GM12801 (cell line): Measurements from ENCODE around the gene IZUMO1.

Source experiments
- TF ChIP-seq, protein P1 (sequence below): IDR thresholded peaks from one replicate; pipeline ENCODE4 v1.5.1; 2011; ENCODE audit warnings: control low read depth; ENCODE audit not compliant: insufficient read length; ENCODE audit errors: extremely low read depth

Gene IZUMO1

DNA sequence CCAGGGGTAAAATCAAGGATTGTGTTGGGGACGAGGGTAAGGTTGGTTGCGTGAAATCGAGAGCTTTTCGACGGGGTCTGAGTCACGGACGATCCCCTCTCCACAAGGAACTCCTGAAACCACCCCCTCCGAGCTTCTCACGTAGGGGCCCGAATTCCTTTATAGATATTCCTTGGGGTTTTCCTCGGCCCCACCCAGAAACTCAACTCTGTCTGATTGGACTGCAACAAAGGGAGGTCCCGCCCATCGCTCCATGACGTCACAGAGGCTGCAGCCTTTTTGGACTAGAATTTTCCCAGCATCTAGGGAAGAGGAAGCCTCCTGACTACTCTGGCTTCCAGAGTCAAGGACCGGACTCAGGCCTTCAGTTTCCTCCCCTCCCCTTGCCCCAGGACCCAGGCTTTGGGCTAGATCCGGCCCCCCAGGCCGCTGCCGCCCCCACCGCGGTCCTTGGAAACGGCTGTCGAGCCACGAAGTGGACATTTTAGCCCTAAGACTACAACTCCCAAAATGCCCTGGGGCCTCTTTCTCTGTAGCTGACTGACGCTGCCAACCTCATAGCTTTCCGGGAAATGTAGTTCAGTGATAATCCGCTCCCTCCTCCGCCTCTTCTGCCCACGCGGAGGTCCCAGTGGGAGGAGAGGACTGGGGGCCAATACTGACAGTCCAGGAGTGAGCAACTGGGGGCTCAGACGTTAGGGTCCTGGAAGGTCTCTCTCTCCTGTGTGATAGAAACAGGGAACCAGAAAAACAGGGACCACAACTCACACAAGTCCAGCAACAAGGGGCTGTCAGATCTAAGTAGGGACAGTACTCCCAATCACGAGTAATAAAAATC lies at the start of gene IZUMO1:
Gene IZUMO1, minus strand, starts transcription at position 172 of the 838 bp plus-strand sequence. CDS start 1,050 bp downstream, outside the sequence.
- TF ChIP-seq, protein P1, sequence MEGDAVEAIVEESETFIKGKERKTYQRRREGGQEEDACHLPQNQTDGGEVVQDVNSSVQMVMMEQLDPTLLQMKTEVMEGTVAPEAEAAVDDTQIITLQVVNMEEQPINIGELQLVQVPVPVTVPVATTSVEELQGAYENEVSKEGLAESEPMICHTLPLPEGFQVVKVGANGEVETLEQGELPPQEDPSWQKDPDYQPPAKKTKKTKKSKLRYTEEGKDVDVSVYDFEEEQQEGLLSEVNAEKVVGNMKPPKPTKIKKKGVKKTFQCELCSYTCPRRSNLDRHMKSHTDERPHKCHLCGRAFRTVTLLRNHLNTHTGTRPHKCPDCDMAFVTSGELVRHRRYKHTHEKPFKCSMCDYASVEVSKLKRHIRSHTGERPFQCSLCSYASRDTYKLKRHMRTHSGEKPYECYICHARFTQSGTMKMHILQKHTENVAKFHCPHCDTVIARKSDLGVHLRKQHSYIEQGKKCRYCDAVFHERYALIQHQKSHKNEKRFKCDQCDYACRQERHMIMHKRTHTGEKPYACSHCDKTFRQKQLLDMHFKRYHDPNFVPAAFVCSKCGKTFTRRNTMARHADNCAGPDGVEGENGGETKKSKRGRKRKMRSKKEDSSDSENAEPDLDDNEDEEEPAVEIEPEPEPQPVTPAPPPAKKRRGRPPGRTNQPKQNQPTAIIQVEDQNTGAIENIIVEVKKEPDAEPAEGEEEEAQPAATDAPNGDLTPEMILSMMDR: no peak

DNA sequence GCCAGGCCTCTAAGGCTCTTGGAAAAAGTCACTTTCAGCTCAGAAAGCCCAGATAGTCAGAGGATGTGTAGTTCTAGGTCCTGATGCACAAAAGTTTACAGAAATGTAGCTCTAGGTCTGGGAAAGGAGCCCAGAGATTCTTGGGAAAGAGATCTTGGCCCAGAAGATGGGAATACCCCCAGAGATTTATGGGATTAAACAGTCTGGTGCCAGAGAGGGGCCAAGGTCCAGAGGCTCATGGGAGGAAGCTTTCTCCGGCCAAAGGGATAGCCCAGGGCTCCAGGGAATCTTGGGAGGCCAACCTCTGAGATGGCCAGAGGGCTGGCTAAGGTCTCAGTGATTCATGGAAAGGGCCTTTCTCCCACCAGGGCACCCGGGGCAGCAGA lies 49.0 kb upstream of the IZUMO1 start:
- TF ChIP-seq, protein P1: no peak

DNA sequence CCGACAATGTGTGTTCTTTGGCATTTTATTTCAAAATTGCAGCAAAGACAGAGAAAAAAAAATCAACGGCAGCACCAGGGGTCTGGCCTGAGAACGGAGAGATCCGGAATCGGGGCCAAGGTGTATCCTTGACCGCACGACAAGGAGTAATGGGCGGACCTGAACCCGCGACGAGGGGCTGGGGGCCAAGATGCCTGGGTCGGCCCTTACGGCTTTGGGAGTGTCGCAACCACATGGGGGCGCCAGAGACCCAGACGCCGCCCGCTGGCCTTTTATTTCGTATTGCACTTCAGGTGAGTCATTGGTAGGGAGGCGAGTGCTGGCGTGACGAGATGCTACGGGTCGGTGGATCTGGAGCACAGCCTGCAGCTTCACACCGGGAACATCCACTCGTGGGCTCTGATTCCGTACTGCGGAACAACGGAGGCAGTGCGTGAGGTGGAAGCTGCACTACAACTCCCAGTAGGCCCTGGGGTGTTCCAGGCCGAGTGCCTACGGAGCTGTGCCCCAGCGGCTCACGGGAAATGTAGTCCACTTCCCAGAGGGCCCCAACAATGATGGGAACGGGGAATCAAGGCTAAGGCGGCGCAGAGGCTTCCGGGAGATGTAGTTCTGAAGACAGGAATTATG lies 48.5 kb upstream of the IZUMO1 start:
- TF ChIP-seq, protein P1: no peak

DNA sequence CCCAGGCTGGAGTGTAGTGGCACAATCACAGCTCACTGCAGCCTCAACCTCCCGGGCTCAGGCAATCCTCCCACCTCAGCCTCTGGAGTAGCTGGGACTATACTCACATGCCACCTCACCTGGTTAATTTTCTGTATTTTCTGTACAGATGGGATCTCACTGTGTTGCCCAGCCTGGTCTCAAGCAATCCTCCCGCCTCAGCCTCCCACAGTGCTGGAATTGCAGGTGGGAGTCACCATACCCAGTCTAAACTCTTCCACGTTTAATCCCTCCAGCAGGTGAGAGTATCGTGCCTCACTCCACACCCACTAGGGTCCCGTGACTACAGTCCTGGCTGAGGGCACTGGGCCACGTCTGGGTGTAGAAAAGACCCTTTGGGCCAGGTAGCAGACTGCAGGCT lies 47.6 kb upstream of the IZUMO1 start:
- TF ChIP-seq, protein P1: no peak

DNA sequence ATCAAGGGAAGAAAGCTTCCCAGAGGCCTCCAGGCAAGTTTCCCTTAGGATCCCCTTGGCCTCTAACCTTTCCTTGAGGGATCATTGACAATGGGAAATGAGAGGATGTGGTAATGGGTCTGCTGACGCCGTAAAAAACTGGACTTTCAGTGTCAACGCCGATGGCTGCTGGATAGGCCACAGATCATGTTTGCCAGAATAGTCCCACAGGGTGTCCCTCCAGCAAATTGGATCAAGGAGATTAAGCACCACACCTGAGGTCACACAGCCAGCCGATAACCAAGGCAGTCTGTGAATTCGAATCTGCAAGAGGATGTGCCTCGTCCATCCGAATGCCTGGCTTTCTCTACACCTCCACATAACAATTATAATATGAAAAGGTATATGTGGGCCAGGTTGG lies 46.6 kb upstream of the IZUMO1 start:
- TF ChIP-seq, protein P1: no peak

DNA sequence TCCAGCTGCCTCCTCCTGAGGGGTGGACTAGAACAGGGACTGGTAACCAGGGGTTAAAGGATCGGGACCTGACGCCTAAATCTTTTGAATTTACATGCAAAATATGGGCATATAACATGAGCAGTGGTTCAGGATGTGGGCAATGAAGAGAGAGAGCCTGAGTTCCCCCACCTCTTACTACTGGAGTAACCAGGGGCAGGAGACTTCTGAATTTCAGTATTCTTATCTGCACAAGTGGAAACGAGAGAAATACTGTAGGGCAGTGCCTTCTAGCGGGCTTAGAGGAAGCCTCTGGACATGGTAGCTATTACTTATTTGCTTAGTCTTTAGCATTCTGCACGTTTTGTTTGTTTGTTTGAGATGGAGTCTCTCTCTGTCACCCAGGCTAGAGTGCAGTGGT lies 37.8 kb upstream of the IZUMO1 start:
- TF ChIP-seq, protein P1: no peak

DNA sequence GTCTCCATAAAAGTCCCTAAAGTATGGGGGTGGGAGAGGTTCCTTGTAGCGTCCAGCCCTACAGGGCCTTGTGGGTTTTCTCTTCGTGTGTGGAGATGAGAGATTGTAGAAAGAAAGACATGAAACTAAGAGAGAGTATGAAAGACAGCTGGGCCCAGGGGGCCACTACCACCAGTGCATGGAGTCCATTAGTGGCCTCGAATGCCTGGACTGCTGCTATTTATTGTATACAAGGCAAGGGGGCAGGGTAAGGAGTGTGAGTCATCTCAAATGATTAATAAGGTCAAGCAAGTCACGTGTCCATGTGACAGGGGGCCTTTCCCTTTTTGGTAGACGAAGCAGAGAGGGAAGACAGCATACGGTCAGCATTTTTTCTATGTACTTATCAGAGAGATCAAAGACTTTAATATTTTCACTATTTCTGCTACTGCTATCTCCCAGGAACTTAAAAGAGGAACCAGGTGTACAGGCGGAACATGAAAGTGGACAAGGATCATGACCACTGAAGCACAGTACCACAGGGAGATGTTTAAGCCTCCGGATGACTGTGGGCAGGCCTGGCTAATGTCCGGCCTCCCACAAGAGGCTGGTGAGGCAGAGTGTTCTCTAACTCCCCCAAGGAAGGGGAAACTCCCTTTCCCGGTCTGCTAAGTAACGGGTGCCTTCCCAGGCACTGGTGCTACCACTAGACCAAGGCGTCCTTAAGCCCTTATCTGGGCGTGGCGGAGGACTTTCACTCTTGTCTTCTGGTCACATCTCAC lies 34.1 kb upstream of the IZUMO1 start:
- TF ChIP-seq, protein P1: no peak
